ENCODE measurements around the gene RBPJ.

Gene RBPJ

GRCh38 chr4:26330186-26330787, 9.5 kb downstream of the RBPJ start:
- no peaks in the 10 kb centered on the region for H3K9me3 ChIP-seq (ENCODE audit: control insufficient read depth, low read length)
- H3K27me3 ChIP-seq (ENCODE audit: control insufficient read depth, insufficient read depth, low read length) = no peaks in the 10 kb centered on the region
- H3K9ac ChIP-seq (ENCODE audit: low read length) = no peak overlapping the region
- H3K4me1 ChIP-seq (ENCODE audit: control insufficient read depth, insufficient read depth, low read length) = peaks cover 21% of the 10 kb centered on the region
- H3K4me3 ChIP-seq (ENCODE audit: low read length) = no peak overlapping the region
- no peaks in the 10 kb centered on the region for H3K36me3 ChIP-seq (ENCODE audit: control insufficient read depth, insufficient read depth, low read length)

- Histone ChIP-seq H3K27me3 (ENCODE audit: control insufficient read depth, insufficient read depth, low read length) (no peaks in the 10 kb centered on the region), H3K4me1 (ENCODE audit: control insufficient read depth, insufficient read depth, low read length) (peaks cover 20% of the 10 kb centered on the region), H3K9ac (ENCODE audit: low read length) (peak overlapping the region; percentile 19), H3K4me3 (ENCODE audit: low read length) (no peak overlapping the region), H3K36me3 (ENCODE audit: control insufficient read depth, insufficient read depth, low read length) (no peaks in the 10 kb centered on the region), H3K9me3 (ENCODE audit: control insufficient read depth, low read length) (no peaks in the 10 kb centered on the region)
Observed at GRCh38 chr4:26330946-26331345, 10.1 kb downstream of the RBPJ start.

GRCh38 chr4:26331380-26331950, 10.7 kb downstream of the RBPJ start:
- no peaks in the 10 kb centered on the region for H3K27me3 ChIP-seq (ENCODE audit: control insufficient read depth, insufficient read depth, low read length)
- no peak overlapping the region for H3K4me3 ChIP-seq (ENCODE audit: low read length)
- no peaks in the 10 kb centered on the region for H3K9me3 ChIP-seq (ENCODE audit: control insufficient read depth, low read length)
- H3K4me1 ChIP-seq (ENCODE audit: control insufficient read depth, insufficient read depth, low read length) = peaks cover 20% of the 10 kb centered on the region
- no peak overlapping the region for H3K9ac ChIP-seq (ENCODE audit: low read length)
- no peaks in the 10 kb centered on the region for H3K36me3 ChIP-seq (ENCODE audit: control insufficient read depth, insufficient read depth, low read length)

- no peaks in the 10 kb centered on the region for H3K9me3 ChIP-seq (ENCODE audit: control insufficient read depth, low read length)
- H3K4me3 ChIP-seq (ENCODE audit: low read length) = no peak overlapping the region
- H3K4me1 ChIP-seq (ENCODE audit: control insufficient read depth, insufficient read depth, low read length) = peaks cover 20% of the 10 kb centered on the region
- H3K27me3 ChIP-seq (ENCODE audit: control insufficient read depth, insufficient read depth, low read length) = no peaks in the 10 kb centered on the region
- no peaks in the 10 kb centered on the region for H3K36me3 ChIP-seq (ENCODE audit: control insufficient read depth, insufficient read depth, low read length)
- no peak overlapping the region for H3K9ac ChIP-seq (ENCODE audit: low read length)
Observed at GRCh38 chr4:26334366-26334765, 13.6 kb downstream of the RBPJ start.

GRCh38 chr4:26337612-26338011, 16.8 kb downstream of the RBPJ start:
- Histone ChIP-seq H3K27me3 (ENCODE audit: control insufficient read depth, insufficient read depth, low read length) (no peaks in the 10 kb centered on the region), H3K4me1 (ENCODE audit: control insufficient read depth, insufficient read depth, low read length) (peaks cover 10% of the 10 kb centered on the region), H3K36me3 (ENCODE audit: control insufficient read depth, insufficient read depth, low read length) (no peaks in the 10 kb centered on the region), H3K9me3 (ENCODE audit: control insufficient read depth, low read length) (no peaks in the 10 kb centered on the region), H3K4me3 (ENCODE audit: low read length) (no peak overlapping the region), H3K9ac (ENCODE audit: low read length) (no peak overlapping the region)

- H3K9ac ChIP-seq (ENCODE audit: low read length) = no peak overlapping the region
- H3K9me3 ChIP-seq (ENCODE audit: control insufficient read depth, low read length) = no peaks in the 10 kb centered on the region
- no peak overlapping the region for H3K4me3 ChIP-seq (ENCODE audit: low read length)
- H3K4me1 ChIP-seq (ENCODE audit: control insufficient read depth, insufficient read depth, low read length) = peaks cover 14% of the 10 kb centered on the region
- H3K27me3 ChIP-seq (ENCODE audit: control insufficient read depth, insufficient read depth, low read length) = no peaks in the 10 kb centered on the region
- no peaks in the 10 kb centered on the region for H3K36me3 ChIP-seq (ENCODE audit: control insufficient read depth, insufficient read depth, low read length)
Observed at GRCh38 chr4:26342328-26343037, 21.7 kb downstream of the RBPJ start.

GRCh38 chr4:26343038-26343398, 22.2 kb downstream of the RBPJ start:
- Histone ChIP-seq H3K9ac (ENCODE audit: low read length) (no peak overlapping the region), H3K9me3 (ENCODE audit: control insufficient read depth, low read length) (no peaks in the 10 kb centered on the region), H3K4me3 (ENCODE audit: low read length) (no peak overlapping the region)

GRCh38 chr4:26344901-26345564, 24.2 kb downstream of the RBPJ start:
- H3K27me3 ChIP-seq (ENCODE audit: control insufficient read depth, insufficient read depth, low read length) = no peaks in the 10 kb centered on the region
- H3K9me3 ChIP-seq (ENCODE audit: control insufficient read depth, low read length) = no peaks in the 10 kb centered on the region
- no peak overlapping the region for H3K4me3 ChIP-seq (ENCODE audit: low read length)
- H3K4me1 ChIP-seq (ENCODE audit: control insufficient read depth, insufficient read depth, low read length) = peaks cover 14% of the 10 kb centered on the region
- H3K9ac ChIP-seq (ENCODE audit: low read length) = no peak overlapping the region
- H3K36me3 ChIP-seq (ENCODE audit: control insufficient read depth, insufficient read depth, low read length) = no peaks in the 10 kb centered on the region

More at GRCh38 chr4:26343038-26343398, 22.2 kb downstream of the RBPJ start:
- peaks cover 14% of the 10 kb centered on the region for H3K4me1 ChIP-seq (ENCODE audit: control insufficient read depth, insufficient read depth, low read length)
- no peaks in the 10 kb centered on the region for H3K27me3 ChIP-seq (ENCODE audit: control insufficient read depth, insufficient read depth, low read length)
- no peaks in the 10 kb centered on the region for H3K36me3 ChIP-seq (ENCODE audit: control insufficient read depth, insufficient read depth, low read length)

GRCh38 chr4:26345565-26345938, 24.7 kb downstream of the RBPJ start:
- no peaks in the 10 kb centered on the region for H3K36me3 ChIP-seq (ENCODE audit: control insufficient read depth, insufficient read depth, low read length)
- no peak overlapping the region for H3K9ac ChIP-seq (ENCODE audit: low read length)
- peaks cover 14% of the 10 kb centered on the region for H3K4me1 ChIP-seq (ENCODE audit: control insufficient read depth, insufficient read depth, low read length)
- H3K9me3 ChIP-seq (ENCODE audit: control insufficient read depth, low read length) = no peaks in the 10 kb centered on the region
- no peak overlapping the region for H3K4me3 ChIP-seq (ENCODE audit: low read length)
- H3K27me3 ChIP-seq (ENCODE audit: control insufficient read depth, insufficient read depth, low read length) = no peaks in the 10 kb centered on the region

- H3K4me1 ChIP-seq (ENCODE audit: control insufficient read depth, insufficient read depth, low read length) = peaks cover 14% of the 10 kb centered on the region
- no peaks in the 10 kb centered on the region for H3K9me3 ChIP-seq (ENCODE audit: control insufficient read depth, low read length)
- no peak overlapping the region for H3K9ac ChIP-seq (ENCODE audit: low read length)
- no peaks in the 10 kb centered on the region for H3K36me3 ChIP-seq (ENCODE audit: control insufficient read depth, insufficient read depth, low read length)
- no peak overlapping the region for H3K4me3 ChIP-seq (ENCODE audit: low read length)
- no peaks in the 10 kb centered on the region for H3K27me3 ChIP-seq (ENCODE audit: control insufficient read depth, insufficient read depth, low read length)
Observed at GRCh38 chr4:26346203-26346620, 25.4 kb downstream of the RBPJ start.

GRCh38 chr4:26349496-26349895, 28.7 kb downstream of the RBPJ start:
- no peaks in the 10 kb centered on the region for H3K9me3 ChIP-seq (ENCODE audit: control insufficient read depth, low read length)
- no peaks in the 10 kb centered on the region for H3K36me3 ChIP-seq (ENCODE audit: control insufficient read depth, insufficient read depth, low read length)
- peaks cover 8% of the 10 kb centered on the region for H3K4me1 ChIP-seq (ENCODE audit: control insufficient read depth, insufficient read depth, low read length)
- H3K4me3 ChIP-seq (ENCODE audit: low read length) = no peak overlapping the region
- H3K9ac ChIP-seq (ENCODE audit: low read length) = no peak overlapping the region
- no peaks in the 10 kb centered on the region for H3K27me3 ChIP-seq (ENCODE audit: control insufficient read depth, insufficient read depth, low read length)

GRCh38 chr4:26351685-26352084, 30.9 kb downstream of the RBPJ start:
- Histone ChIP-seq H3K36me3 (ENCODE audit: control insufficient read depth, insufficient read depth, low read length) (no peaks in the 10 kb centered on the region), H3K27me3 (ENCODE audit: control insufficient read depth, insufficient read depth, low read length) (no peaks in the 10 kb centered on the region), H3K9me3 (ENCODE audit: control insufficient read depth, low read length) (no peaks in the 10 kb centered on the region), H3K4me3 (ENCODE audit: low read length) (no peak overlapping the region), H3K4me1 (ENCODE audit: control insufficient read depth, insufficient read depth, low read length) (no peaks in the 10 kb centered on the region), H3K9ac (ENCODE audit: low read length) (no peak overlapping the region)
